ENCODE results near the gene GOLGA6L7.

DNA sequence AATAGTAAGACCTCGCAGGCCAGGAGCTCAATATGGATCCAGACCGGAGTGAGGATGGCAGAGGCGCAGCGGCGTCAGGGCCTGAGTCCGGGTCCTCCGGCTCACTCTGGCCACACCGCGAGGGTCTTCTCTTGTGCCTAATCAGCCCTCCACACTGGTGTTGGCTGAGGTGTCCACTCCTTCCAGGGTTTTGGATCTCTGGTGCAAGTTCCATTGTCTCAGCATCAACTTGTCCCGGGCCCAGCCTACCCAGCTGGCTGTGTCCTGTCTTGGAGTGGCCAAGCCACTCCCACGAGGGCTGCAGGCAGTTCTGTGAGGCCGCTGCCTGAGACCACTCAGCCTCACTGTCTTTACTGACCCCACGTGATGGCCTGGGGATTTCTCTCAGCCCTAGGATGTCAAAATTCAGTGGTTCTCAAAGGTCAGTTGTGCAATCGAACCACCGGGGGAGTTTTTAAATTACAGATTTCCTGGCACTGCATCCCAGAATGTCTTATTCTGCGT, 12.6 kb upstream of the GOLGA6L7 start:
- TF ChIP-seq EZH2 (IDR thresholded peaks at IDR 0.05; ENCODE audit: insufficient read depth, poor library complexity, severe bottlenecking) (no peak), EZH2phosphoT487 (IDR thresholded peaks at IDR 0.05; ENCODE audit: insufficient read depth, low read depth) (no peak)

All from GM23248 (cell line).